Esophagus squamous epithelium (tissue), 4 donors: ENCODE data around the gene SRPK3.

Experiments
- POLR2A ChIP-seq, 4 donors: fragments of 450-650 bp; IDR thresholded peaks; one replicate each; pipeline ENCODE4 v1.6.1; 2017; ENCODE audit warnings: antibody characterized with exemption in 4 of 4, mild to moderate bottlenecking in 4 of 4, moderate library complexity in 3 of 4
- TF ChIP-seq, protein P1 (sequence below), 6 experiments: fragments of 450-650 bp in 4 of 6; fragments of 200-600 bp in 2 of 6; sonication (generic) in 2 of 6; IDR thresholded peaks; one replicate each; pipeline ENCODE4 v1.5.1; 2016 to 2019; ENCODE audit warnings: antibody characterized with exemption in 6 of 6, mild to moderate bottlenecking in 4 of 6, moderate library complexity in 4 of 6

- TF ChIP-seq, protein P1, sequence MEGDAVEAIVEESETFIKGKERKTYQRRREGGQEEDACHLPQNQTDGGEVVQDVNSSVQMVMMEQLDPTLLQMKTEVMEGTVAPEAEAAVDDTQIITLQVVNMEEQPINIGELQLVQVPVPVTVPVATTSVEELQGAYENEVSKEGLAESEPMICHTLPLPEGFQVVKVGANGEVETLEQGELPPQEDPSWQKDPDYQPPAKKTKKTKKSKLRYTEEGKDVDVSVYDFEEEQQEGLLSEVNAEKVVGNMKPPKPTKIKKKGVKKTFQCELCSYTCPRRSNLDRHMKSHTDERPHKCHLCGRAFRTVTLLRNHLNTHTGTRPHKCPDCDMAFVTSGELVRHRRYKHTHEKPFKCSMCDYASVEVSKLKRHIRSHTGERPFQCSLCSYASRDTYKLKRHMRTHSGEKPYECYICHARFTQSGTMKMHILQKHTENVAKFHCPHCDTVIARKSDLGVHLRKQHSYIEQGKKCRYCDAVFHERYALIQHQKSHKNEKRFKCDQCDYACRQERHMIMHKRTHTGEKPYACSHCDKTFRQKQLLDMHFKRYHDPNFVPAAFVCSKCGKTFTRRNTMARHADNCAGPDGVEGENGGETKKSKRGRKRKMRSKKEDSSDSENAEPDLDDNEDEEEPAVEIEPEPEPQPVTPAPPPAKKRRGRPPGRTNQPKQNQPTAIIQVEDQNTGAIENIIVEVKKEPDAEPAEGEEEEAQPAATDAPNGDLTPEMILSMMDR (IDR thresholded peaks at IDR 0.05), result no peak
- no peak for TF ChIP-seq POLR2A (IDR thresholded peaks at IDR 0.05)
These were observed 44.6 kb upstream of the SRPK3 start for GRCh38 chrX:153736071-153736820.
